ENCODE measurements around the gene NRSN2. TPM values are rescaled to one million over a fixed set of nuclear protein-coding genes. Genes with fewer than 3 reads are reported as not detected.
"Not testable (repeated sequence)": the region's sequence is repeated elsewhere in the genome, so short reads cannot be mapped to it uniquely, and the experiment has no call there.

NRSN2 gene
- total and polyA plus RNA-seq, 4 donors = 32.3 to 150 (median 91.7) TPM

GRCh38 chr20:348972-349841 is 2.3 kb downstream of the NRSN2 start:
- Histone ChIP-seq H3K9me3 (ENCODE audit: control insufficient read depth, insufficient read depth, low read length) (no peaks in the 10 kb centered on the region), H3K36me3 (ENCODE audit: control insufficient read depth, insufficient read depth, low read length) (peaks cover 36% of the 10 kb centered on the region), H3K27me3 (ENCODE audit: control insufficient read depth, insufficient read depth, low read length) (no peaks in the 10 kb centered on the region), H3K4me1 (ENCODE audit: control insufficient read depth, insufficient read depth, low read length) (peaks cover 19% of the 10 kb centered on the region), H3K4me3 (ENCODE audit: low read depth, low read length) (no peak overlapping the region), H3K27ac (ENCODE audit: low read depth, low read length) (no peak overlapping the region)
- no peak for DNase-seq (ENCODE audit: low read depth in 4 of 6, low spot score in 6 of 6)
- 89% methylated on average over 12 of the region's 19 CpGs for WGBS (ENCODE audit: insufficient coverage)

- H3K27ac ChIP-seq (ENCODE audit: low read depth, low read length) = no peak overlapping the region
- peaks cover 16% of the 10 kb centered on the region for H3K4me1 ChIP-seq (ENCODE audit: control insufficient read depth, insufficient read depth, low read length)
- 83% methylated on average over 13 of the region's 13 CpGs for WGBS (ENCODE audit: insufficient coverage)
- no peak overlapping the region for H3K4me3 ChIP-seq (ENCODE audit: low read depth, low read length)
- peaks cover 37% of the 10 kb centered on the region for H3K36me3 ChIP-seq (ENCODE audit: control insufficient read depth, insufficient read depth, low read length)
- H3K27me3 ChIP-seq (ENCODE audit: control insufficient read depth, insufficient read depth, low read length) = no peaks in the 10 kb centered on the region
- no peaks in the 10 kb centered on the region for H3K9me3 ChIP-seq (ENCODE audit: control insufficient read depth, insufficient read depth, low read length)
- DNase-seq (ENCODE audit: low read depth in 4 of 6, low spot score in 6 of 6) = no peak
These were observed 6.3 kb downstream of the NRSN2 start for GRCh38 chr20:353166-353565.

- 5% methylated on average over 10 of the region's 14 CpGs for WGBS (ENCODE audit: insufficient coverage)
- Histone ChIP-seq H3K9me3 (ENCODE audit: control insufficient read depth, insufficient read depth, low read length) (no peaks in the 10 kb centered on the region), H3K27ac (ENCODE audit: low read depth, low read length) (no peak overlapping the region), H3K4me1 (ENCODE audit: control insufficient read depth, insufficient read depth, low read length) (peaks cover 10% of the 10 kb centered on the region), H3K27me3 (ENCODE audit: control insufficient read depth, insufficient read depth, low read length) (no peaks in the 10 kb centered on the region), H3K36me3 (ENCODE audit: control insufficient read depth, insufficient read depth, low read length) (peaks cover 33% of the 10 kb centered on the region), H3K4me3 (ENCODE audit: low read depth, low read length) (no peak overlapping the region)
- peak in 5 of 6 donors; percentile 56 to 95 (median 72) for DNase-seq (ENCODE audit: low read depth in 4 of 6, low spot score in 6 of 6)
These were observed 7.5 kb downstream of the NRSN2 start for GRCh38 chr20:354298-354977.

GRCh38 chr20:356154-356553 is 9.2 kb downstream of the NRSN2 start:
- WGBS (ENCODE audit: insufficient coverage) = no CpG with 5 or more reads among the region's 2 CpGs

GRCh38 chr20:356745-357144 is 9.8 kb downstream of the NRSN2 start:
- Histone ChIP-seq H3K27me3 (ENCODE audit: control insufficient read depth, insufficient read depth, low read length) (no peaks in the 10 kb centered on the region), H3K4me1 (ENCODE audit: control insufficient read depth, insufficient read depth, low read length) (peaks cover 10% of the 10 kb centered on the region), H3K4me3 (ENCODE audit: low read depth, low read length) (no peak overlapping the region), H3K9me3 (ENCODE audit: control insufficient read depth, insufficient read depth, low read length) (no peaks in the 10 kb centered on the region), H3K36me3 (ENCODE audit: control insufficient read depth, insufficient read depth, low read length) (peaks cover 16% of the 10 kb centered on the region), H3K27ac (ENCODE audit: low read depth, low read length) (no peak overlapping the region)
- 86% methylated on average over 10 of the region's 10 CpGs for WGBS (ENCODE audit: insufficient coverage)
- no peak for DNase-seq (ENCODE audit: low read depth in 4 of 6, low spot score in 6 of 6)

More at GRCh38 chr20:356154-356553, 9.2 kb downstream of the NRSN2 start:
- H3K36me3 ChIP-seq (ENCODE audit: control insufficient read depth, insufficient read depth, low read length) = peaks cover 18% of the 10 kb centered on the region
- not testable (repeated sequence) for H3K9me3 ChIP-seq (ENCODE audit: control insufficient read depth, insufficient read depth, low read length); H3K27ac ChIP-seq (ENCODE audit: low read depth, low read length); H3K27me3 ChIP-seq (ENCODE audit: control insufficient read depth, insufficient read depth, low read length); H3K4me3 ChIP-seq (ENCODE audit: low read depth, low read length); DNase-seq (ENCODE audit: low read depth in 4 of 6, low spot score in 6 of 6)
- peaks cover 10% of the 10 kb centered on the region for H3K4me1 ChIP-seq (ENCODE audit: control insufficient read depth, insufficient read depth, low read length)

- Histone ChIP-seq H3K36me3 (ENCODE audit: control insufficient read depth, insufficient read depth, low read length) (peaks cover 2% of the 10 kb centered on the region), H3K4me1 (ENCODE audit: control insufficient read depth, insufficient read depth, low read length) (peaks cover 11% of the 10 kb centered on the region), H3K27ac (ENCODE audit: low read depth, low read length) (no peak overlapping the region), H3K27me3 (ENCODE audit: control insufficient read depth, insufficient read depth, low read length) (no peaks in the 10 kb centered on the region), H3K4me3 (ENCODE audit: low read depth, low read length) (no peak overlapping the region), H3K9me3 (ENCODE audit: control insufficient read depth, insufficient read depth, low read length) (no peaks in the 10 kb centered on the region)
- WGBS (ENCODE audit: insufficient coverage) = no CpG with 5 or more reads among the region's 4 CpGs
- DNase-seq (ENCODE audit: low read depth in 4 of 6, low spot score in 6 of 6) = no peak
These were observed 12.1 kb downstream of the NRSN2 start for GRCh38 chr20:358891-359555.

GRCh38 chr20:361561-361960 is 14.7 kb downstream of the NRSN2 start:
- no peak overlapping the region for H3K4me3 ChIP-seq (ENCODE audit: low read depth, low read length)
- no peaks in the 10 kb centered on the region for H3K36me3 ChIP-seq (ENCODE audit: control insufficient read depth, insufficient read depth, low read length)
- no peak overlapping the region for H3K27ac ChIP-seq (ENCODE audit: low read depth, low read length)
- no peak for DNase-seq (ENCODE audit: low read depth in 4 of 6, low spot score in 6 of 6)
- 34% methylated on average over 3 of the region's 8 CpGs for WGBS (ENCODE audit: insufficient coverage)
- peaks cover 3% of the 10 kb centered on the region for H3K4me1 ChIP-seq (ENCODE audit: control insufficient read depth, insufficient read depth, low read length)
- H3K9me3 ChIP-seq (ENCODE audit: control insufficient read depth, insufficient read depth, low read length) = no peaks in the 10 kb centered on the region
- no peaks in the 10 kb centered on the region for H3K27me3 ChIP-seq (ENCODE audit: control insufficient read depth, insufficient read depth, low read length)

GRCh38 chr20:362271-363254 is 15.7 kb downstream of the NRSN2 start:
- WGBS (ENCODE audit: insufficient coverage) = 75% methylated on average over 12 of the region's 13 CpGs
- no peaks in the 10 kb centered on the region for H3K9me3 ChIP-seq (ENCODE audit: control insufficient read depth, insufficient read depth, low read length)
- H3K27ac ChIP-seq (ENCODE audit: low read depth, low read length) = no peak overlapping the region
- H3K27me3 ChIP-seq (ENCODE audit: control insufficient read depth, insufficient read depth, low read length) = no peaks in the 10 kb centered on the region
- no peak overlapping the region for H3K4me3 ChIP-seq (ENCODE audit: low read depth, low read length)
- no peaks in the 10 kb centered on the region for H3K36me3 ChIP-seq (ENCODE audit: control insufficient read depth, insufficient read depth, low read length)
- DNase-seq (ENCODE audit: low read depth in 4 of 6, low spot score in 6 of 6) = peak in 3 of 6 donors; percentile 5 to 78 (median 51)
- peaks cover 3% of the 10 kb centered on the region for H3K4me1 ChIP-seq (ENCODE audit: control insufficient read depth, insufficient read depth, low read length)
